MM.1S (cell line): ENCODE measurements around the gene AK6.

Source experiments
- DNase-seq: peaks from one replicate; pipeline ENCODE4 v3.0.0-alpha.2; 2015
- H2AFZ ChIP-seq: fragments of 300-600 bp; sonication (generic); 2 replicates; pipeline ENCODE4 v1.6.0; 2016; ENCODE audit warnings: antibody characterized with exemption, low read length
- H3F3A ChIP-seq: fragments of 300-600 bp; sonication (generic); 2 replicates; pipeline ENCODE4 v1.6.1; 2016; ENCODE audit warnings: mild to moderate bottlenecking, antibody characterized with exemption, low read length, moderate library complexity, mixed read lengths; ENCODE audit not compliant: insufficient read depth
- H3K27ac ChIP-seq: fragments of 300-600 bp; sonication (generic); 2 replicates; pipeline ENCODE4 v1.5.1; 2016; ENCODE audit warnings: mild to moderate bottlenecking, low read length
- H3K27me3 ChIP-seq: fragments of 300-600 bp; sonication (generic); replicated peaks from 2 replicates; pipeline ENCODE4 v1.6.0; 2016; ENCODE audit warnings: low read length; ENCODE audit not compliant: insufficient read depth
- H3K36me3 ChIP-seq: fragments of 300-600 bp; sonication (generic); replicated peaks from 2 replicates; pipeline ENCODE4 v1.6.1; 2016; ENCODE audit warnings: mild to moderate bottlenecking, low read length, mixed read lengths; ENCODE audit not compliant: insufficient read depth
- H3K4me1 ChIP-seq: fragments of 300-600 bp; sonication (generic); 2 replicates; pipeline ENCODE4 v1.6.1; 2016; ENCODE audit warnings: low read length, mixed read lengths
- H3K4me2 ChIP-seq: fragments of 300-600 bp; sonication (generic); 2 replicates; pipeline ENCODE4 v1.6.0; 2016; ENCODE audit warnings: low read depth, low read length
- H3K4me3 ChIP-seq: fragments of 300-600 bp; sonication (generic); 2 replicates; pipeline ENCODE4 v1.5.1; 2016; ENCODE audit warnings: low read length, mixed read lengths
- H3K79me2 ChIP-seq: fragments of 300-600 bp; sonication (generic); 2 replicates; pipeline ENCODE4 v1.6.1; 2016; ENCODE audit warnings: mixed run types, low read length, mixed read lengths
- H3K9ac ChIP-seq: fragments of 300-600 bp; sonication (generic); 2 replicates; pipeline ENCODE4 v1.6.1; 2016; ENCODE audit warnings: low read length, mixed read lengths
- H3K9me2 ChIP-seq: fragments of 300-600 bp; sonication (generic); replicated peaks from 2 replicates; pipeline ENCODE4 v1.6.1; 2016; ENCODE audit warnings: mild to moderate bottlenecking, low read length, mixed read lengths; ENCODE audit not compliant: insufficient read depth
- H3K9me3 ChIP-seq: fragments of 300-600 bp; sonication (generic); replicated peaks from 2 replicates; pipeline ENCODE4 v1.6.1; 2016; ENCODE audit warnings: mild to moderate bottlenecking, low read length, mixed read lengths; ENCODE audit not compliant: insufficient read depth
- H4K20me1 ChIP-seq: fragments of 300-600 bp; sonication (generic); 2 replicates; pipeline ENCODE4 v1.6.1; 2016; ENCODE audit warnings: mild to moderate bottlenecking, low read length, moderate library complexity, mixed read lengths; ENCODE audit not compliant: insufficient read depth
- EZH2 ChIP-seq: fragments of 300-600 bp; sonication (generic); optimal IDR thresholded peaks from 2 replicates; pipeline ENCODE3; 2017; ENCODE audit warnings: low read depth, mild to moderate bottlenecking, antibody characterized with exemption, low read length, mixed read lengths
- EZH2phosphoT487 ChIP-seq: fragments of 300-600 bp; sonication (generic); IDR thresholded peaks from 2 replicates; pipeline ENCODE4 v1.6.1; 2018; ENCODE audit warnings: antibody characterized with exemption, low read length
- TF ChIP-seq, protein P1 (sequence below): fragments of 300-600 bp; sonication (generic); IDR thresholded peaks from 2 replicates; pipeline ENCODE4 v1.5.1; 2016; ENCODE audit warnings: antibody characterized with exemption, low read length, mixed read lengths

Gene AK6

GRCh38 chr5:69343083-69343482 lies 26.2 kb downstream of the AK6 start:
- H3K27me3 ChIP-seq = no peaks in the 10 kb centered on the region
- no peaks in the 10 kb centered on the region for H3F3A ChIP-seq
- no peak overlapping the region for H3K4me3 ChIP-seq
- no peak overlapping the region for H3K4me2 ChIP-seq
- no peaks in the 10 kb centered on the region for H3K4me1 ChIP-seq
- no peaks in the 10 kb centered on the region for H3K36me3 ChIP-seq
- no peaks in the 10 kb centered on the region for H3K79me2 ChIP-seq
- no peak for TF ChIP-seq EZH2
- TF ChIP-seq, protein P1, sequence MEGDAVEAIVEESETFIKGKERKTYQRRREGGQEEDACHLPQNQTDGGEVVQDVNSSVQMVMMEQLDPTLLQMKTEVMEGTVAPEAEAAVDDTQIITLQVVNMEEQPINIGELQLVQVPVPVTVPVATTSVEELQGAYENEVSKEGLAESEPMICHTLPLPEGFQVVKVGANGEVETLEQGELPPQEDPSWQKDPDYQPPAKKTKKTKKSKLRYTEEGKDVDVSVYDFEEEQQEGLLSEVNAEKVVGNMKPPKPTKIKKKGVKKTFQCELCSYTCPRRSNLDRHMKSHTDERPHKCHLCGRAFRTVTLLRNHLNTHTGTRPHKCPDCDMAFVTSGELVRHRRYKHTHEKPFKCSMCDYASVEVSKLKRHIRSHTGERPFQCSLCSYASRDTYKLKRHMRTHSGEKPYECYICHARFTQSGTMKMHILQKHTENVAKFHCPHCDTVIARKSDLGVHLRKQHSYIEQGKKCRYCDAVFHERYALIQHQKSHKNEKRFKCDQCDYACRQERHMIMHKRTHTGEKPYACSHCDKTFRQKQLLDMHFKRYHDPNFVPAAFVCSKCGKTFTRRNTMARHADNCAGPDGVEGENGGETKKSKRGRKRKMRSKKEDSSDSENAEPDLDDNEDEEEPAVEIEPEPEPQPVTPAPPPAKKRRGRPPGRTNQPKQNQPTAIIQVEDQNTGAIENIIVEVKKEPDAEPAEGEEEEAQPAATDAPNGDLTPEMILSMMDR = no peak
- TF ChIP-seq EZH2phosphoT487 = no peak
- no peaks in the 10 kb centered on the region for H3K9me3 ChIP-seq
- no peaks in the 10 kb centered on the region for H3K9me2 ChIP-seq
- no peak overlapping the region for H3K9ac ChIP-seq
- H3K27ac ChIP-seq = no peak overlapping the region
- DNase-seq = no peak
- no peaks in the 10 kb centered on the region for H4K20me1 ChIP-seq
- H2AFZ ChIP-seq = no peak overlapping the region

- TF ChIP-seq, protein P1 = no peak
- TF ChIP-seq EZH2 = no peak
- no peak for TF ChIP-seq EZH2phosphoT487
- H2AFZ ChIP-seq = no peak overlapping the region
- H3F3A ChIP-seq = no peaks in the 10 kb centered on the region
- no peaks in the 10 kb centered on the region for H3K79me2 ChIP-seq
- no peak overlapping the region for H3K9ac ChIP-seq
- no peaks in the 10 kb centered on the region for H3K9me2 ChIP-seq
- no peaks in the 10 kb centered on the region for H3K4me1 ChIP-seq
- no peaks in the 10 kb centered on the region for H3K9me3 ChIP-seq
- no peaks in the 10 kb centered on the region for H3K27me3 ChIP-seq
- no peaks in the 10 kb centered on the region for H3K36me3 ChIP-seq
- DNase-seq = no peak
- H3K27ac ChIP-seq = no peak overlapping the region
- H4K20me1 ChIP-seq = no peaks in the 10 kb centered on the region
- H3K4me3 ChIP-seq = no peak overlapping the region
- no peak overlapping the region for H3K4me2 ChIP-seq
These were observed 27.7 kb downstream of the AK6 start for GRCh38 chr5:69341520-69342161.

DNA sequence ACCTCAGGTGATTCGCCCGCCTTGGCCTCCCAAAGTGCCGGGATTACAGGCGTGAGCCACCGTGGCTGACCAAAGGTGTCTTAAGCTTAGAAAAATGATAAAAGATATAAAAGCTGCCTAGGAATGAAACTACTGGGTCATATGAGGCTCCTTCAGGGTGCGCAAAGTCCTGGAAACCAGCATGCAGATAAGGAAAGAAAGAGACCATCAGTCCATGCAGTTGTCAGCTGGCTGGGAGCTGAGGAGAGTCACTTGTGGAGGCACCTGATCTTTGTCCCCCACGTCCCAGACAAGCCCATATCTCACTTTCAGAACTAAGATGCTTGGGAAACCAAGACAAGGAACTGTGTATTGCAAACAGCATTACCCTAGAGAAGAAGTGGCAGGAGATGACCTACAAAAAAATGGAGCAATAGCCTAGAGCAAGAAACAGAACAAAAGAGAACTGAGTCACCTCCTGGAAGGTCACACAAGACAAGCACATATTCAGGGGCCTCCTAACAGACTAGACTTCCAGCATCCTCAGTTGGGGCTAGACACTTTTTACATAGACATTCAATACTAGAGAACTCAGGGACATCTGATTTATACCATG lies 33.9 kb downstream of the AK6 start:
- no peak for DNase-seq
- no peak overlapping the region for H3K4me2 ChIP-seq

More for the DNA sequence above, 33.9 kb downstream of the AK6 start:
- H3K9me2 ChIP-seq = no peaks in the 10 kb centered on the region
- H3K4me3 ChIP-seq = no peak overlapping the region
- H3K9me3 ChIP-seq = no peaks in the 10 kb centered on the region
- H3K36me3 ChIP-seq = no peaks in the 10 kb centered on the region
- peaks cover 10% of the 10 kb centered on the region; the same call in 1 of the 2 replicates for H3F3A ChIP-seq
- no peak overlapping the region for H3K9ac ChIP-seq
- H3K79me2 ChIP-seq = 0 out of 2 replicates have a peak, but pooled peaks cover 7% of the 10 kb centered on the region
- 0 out of 2 replicates have a peak, but pooled peaks cover 5% of the 10 kb centered on the region for H3K4me1 ChIP-seq
- H2AFZ ChIP-seq = no peak overlapping the region
- H4K20me1 ChIP-seq = no peaks in the 10 kb centered on the region
- TF ChIP-seq, protein P1 = no peak
- TF ChIP-seq EZH2phosphoT487 = no peak
- no peak for TF ChIP-seq EZH2
- H3K27ac ChIP-seq = no peak overlapping the region
- no peaks in the 10 kb centered on the region for H3K27me3 ChIP-seq
